ENCODE measurements around the gene EMX1.

EMX1 gene

GRCh38 chr2:72940361-72940760 lies 23.0 kb downstream of the EMX1 start:
- H3K4me3 Mint-ChIP-seq: no peak overlapping the region
- ATAC-seq (no peak), DNase-seq (no peak)
- no peaks in the 10 kb centered on the region for H3K9me3 Mint-ChIP-seq
- H3K27ac Mint-ChIP-seq: no peak overlapping the region
- H3K4me1 Mint-ChIP-seq: no peaks in the 10 kb centered on the region
- H3K27me3 Mint-ChIP-seq: peaks cover 4% of the 10 kb centered on the region
- no peaks in the 10 kb centered on the region for H3K36me3 Mint-ChIP-seq (ENCODE audit: low read depth)

- no peak for DNase-seq
- Mint-ChIP-seq H3K4me3 (no peak overlapping the region), H3K4me1 (no peaks in the 10 kb centered on the region), H3K27ac (no peak overlapping the region), H3K27me3 (peaks cover 1% of the 10 kb centered on the region), H3K9me3 (no peaks in the 10 kb centered on the region), H3K36me3 (ENCODE audit: low read depth) (no peaks in the 10 kb centered on the region)
- ATAC-seq: no peak
Measured at GRCh38 chr2:72940786-72941185, 23.5 kb downstream of the EMX1 start.

- Mint-ChIP-seq H3K27ac (no peak overlapping the region), H3K4me1 (no peaks in the 10 kb centered on the region), H3K27me3 (no peaks in the 10 kb centered on the region), H3K36me3 (ENCODE audit: low read depth) (no peaks in the 10 kb centered on the region), H3K9me3 (no peaks in the 10 kb centered on the region), H3K4me3 (no peak overlapping the region)
- DNase-seq: no peak
- no peak for ATAC-seq
Measured at GRCh38 chr2:72942293-72942692, 25.0 kb downstream of the EMX1 start.

- Mint-ChIP-seq H3K9me3 (no peaks in the 10 kb centered on the region), H3K27me3 (no peaks in the 10 kb centered on the region), H3K36me3 (ENCODE audit: low read depth) (no peaks in the 10 kb centered on the region), H3K4me3 (no peak overlapping the region), H3K27ac (no peak overlapping the region), H3K4me1 (no peaks in the 10 kb centered on the region)
- DNase-seq (no peak), ATAC-seq (no peak)
Measured at GRCh38 chr2:72942881-72943418, 25.6 kb downstream of the EMX1 start.

GRCh38 chr2:72943540-72944395 lies 26.4 kb downstream of the EMX1 start:
- H3K27me3 Mint-ChIP-seq: no peaks in the 10 kb centered on the region
- H3K27ac Mint-ChIP-seq: no peak overlapping the region
- H3K4me3 Mint-ChIP-seq: no peak overlapping the region
- no peaks in the 10 kb centered on the region for H3K4me1 Mint-ChIP-seq
- H3K36me3 Mint-ChIP-seq (ENCODE audit: low read depth): no peaks in the 10 kb centered on the region
- H3K9me3 Mint-ChIP-seq: no peaks in the 10 kb centered on the region
- ATAC-seq: no peak
- DNase-seq: no peak

GRCh38 chr2:72944804-72945449 lies 27.6 kb downstream of the EMX1 start:
- DNase-seq: no peak
- ATAC-seq: no peak
- Mint-ChIP-seq H3K4me1 (no peaks in the 10 kb centered on the region), H3K36me3 (ENCODE audit: low read depth) (no peaks in the 10 kb centered on the region), H3K27ac (no peak overlapping the region), H3K4me3 (no peak overlapping the region), H3K9me3 (no peaks in the 10 kb centered on the region), H3K27me3 (no peaks in the 10 kb centered on the region)

- Mint-ChIP-seq H3K27me3 (no peaks in the 10 kb centered on the region), H3K4me3 (no peak overlapping the region), H3K4me1 (no peaks in the 10 kb centered on the region), H3K36me3 (ENCODE audit: low read depth) (no peaks in the 10 kb centered on the region), H3K27ac (no peak overlapping the region), H3K9me3 (no peaks in the 10 kb centered on the region)
- DNase-seq (no peak), ATAC-seq (no peak)
Measured at GRCh38 chr2:72945450-72946019, 28.2 kb downstream of the EMX1 start.

- Mint-ChIP-seq H3K36me3 (ENCODE audit: low read depth) (no peaks in the 10 kb centered on the region), H3K27me3 (no peaks in the 10 kb centered on the region), H3K4me3 (no peak overlapping the region), H3K27ac (no peak overlapping the region), H3K9me3 (no peaks in the 10 kb centered on the region), H3K4me1 (no peaks in the 10 kb centered on the region)
- DNase-seq (no peak), ATAC-seq (no peak)
Measured at GRCh38 chr2:72946466-72946865, 29.1 kb downstream of the EMX1 start.

- no peaks in the 10 kb centered on the region for H3K9me3 Mint-ChIP-seq
- ATAC-seq: no peak
Measured at GRCh38 chr2:72947952-72948830, 30.9 kb downstream of the EMX1 start.

GRCh38 chr2:72949045-72949444 lies 31.7 kb downstream of the EMX1 start:
- no peak overlapping the region for H3K27ac Mint-ChIP-seq

More at GRCh38 chr2:72947952-72948830, 30.9 kb downstream of the EMX1 start:
- Mint-ChIP-seq H3K27ac (no peak overlapping the region), H3K4me3 (no peak overlapping the region), H3K36me3 (ENCODE audit: low read depth) (no peaks in the 10 kb centered on the region), H3K4me1 (no peaks in the 10 kb centered on the region), H3K27me3 (no peaks in the 10 kb centered on the region)
- no peak for DNase-seq

GRCh38 chr2:72949642-72950041 lies 32.3 kb downstream of the EMX1 start:
- DNase-seq (no peak), ATAC-seq (no peak)
- peaks cover 9% of the 10 kb centered on the region for H3K4me1 Mint-ChIP-seq
- no peaks in the 10 kb centered on the region for H3K9me3 Mint-ChIP-seq
- H3K27ac Mint-ChIP-seq: no peak overlapping the region
- no peaks in the 10 kb centered on the region for H3K27me3 Mint-ChIP-seq
- no peaks in the 10 kb centered on the region for H3K36me3 Mint-ChIP-seq (ENCODE audit: low read depth)
- no peak overlapping the region for H3K4me3 Mint-ChIP-seq

More at GRCh38 chr2:72949045-72949444, 31.7 kb downstream of the EMX1 start:
- Mint-ChIP-seq H3K27me3 (no peaks in the 10 kb centered on the region), H3K9me3 (no peaks in the 10 kb centered on the region), H3K4me3 (no peak overlapping the region), H3K4me1 (peaks cover 6% of the 10 kb centered on the region), H3K36me3 (ENCODE audit: low read depth) (no peaks in the 10 kb centered on the region)
- DNase-seq: no peak
- ATAC-seq: no peak

- H3K36me3 Mint-ChIP-seq (ENCODE audit: low read depth): no peaks in the 10 kb centered on the region
- H3K9me3 Mint-ChIP-seq: no peaks in the 10 kb centered on the region
- peaks cover 11% of the 10 kb centered on the region for H3K4me1 Mint-ChIP-seq
- no peak for DNase-seq
- H3K27me3 Mint-ChIP-seq: no peaks in the 10 kb centered on the region
- ATAC-seq: no peak
- H3K27ac Mint-ChIP-seq: no peak overlapping the region
- no peak overlapping the region for H3K4me3 Mint-ChIP-seq
Measured at GRCh38 chr2:72950558-72951255, 33.4 kb downstream of the EMX1 start.

- no peak for DNase-seq
- Mint-ChIP-seq H3K36me3 (ENCODE audit: low read depth) (no peaks in the 10 kb centered on the region), H3K27me3 (no peaks in the 10 kb centered on the region), H3K9me3 (no peaks in the 10 kb centered on the region), H3K4me1 (peaks cover 11% of the 10 kb centered on the region), H3K27ac (no peak overlapping the region), H3K4me3 (no peak overlapping the region)
- ATAC-seq: no peak
Measured at GRCh38 chr2:72951303-72952095, 34.2 kb downstream of the EMX1 start.
